Peyer's patch (tissue), 4 donors: ENCODE data around the gene LAIR2.

ENCODE experiments used
- CTCF ChIP-seq, 6 experiments: fragments of 450-650 bp in 4 of 6; fragments of 200-600 bp in 2 of 6; sonication (generic) in 1 of 6; IDR thresholded peaks; one replicate each; pipeline ENCODE4 v1.5.1; 2017 to 2019; ENCODE audit warnings: antibody characterized with exemption in 6 of 6, mild to moderate bottlenecking in 3 of 6, moderate library complexity in 1 of 6
- POLR2A ChIP-seq, 2 donors: fragments of 450-650 bp; IDR thresholded peaks; one replicate each; pipeline ENCODE4 v1.5.1; 2017; ENCODE audit warnings: antibody characterized with exemption in 2 of 2, mild to moderate bottlenecking in 2 of 2, moderate library complexity in 2 of 2

- TF ChIP-seq CTCF (IDR thresholded peaks at IDR 0.05): no peak
- no peak for TF ChIP-seq POLR2A (IDR thresholded peaks at IDR 0.05)
Measured at GRCh38 chr19:54525636-54526035, 23.0 kb downstream of the LAIR2 start.
